RWPE2 (cell line): ENCODE data around the gene SEC61G.

Source experiments
- ATAC-seq: fragments of 200-7000 bp; cut with Tn5 transposase; 3 replicates; pipeline ENCODE4 v1.9.1; 2021; ENCODE audit warnings: low read depth
- DNase-seq: peaks from one replicate; pipeline ENCODE4 v3.0.0-alpha.2; 2020; ENCODE audit warnings: low spot score
- H3K27ac ChIP-seq: fragments of 450-650 bp; 2 replicates; pipeline ENCODE4 v1.5.1; 2017; ENCODE audit warnings: mild to moderate bottlenecking; ENCODE audit not compliant: poor library complexity, severe bottlenecking
- H3K27me3 ChIP-seq: fragments of 250-450 bp; sonication (Bioruptor Pico); 2 replicates; pipeline ENCODE4 v1.5.1; 2021; ENCODE audit warnings: mild to moderate bottlenecking, moderate library complexity; ENCODE audit not compliant: insufficient read depth, poor library complexity, severe bottlenecking
- H3K36me3 ChIP-seq: fragments of 250-450 bp; sonication (Bioruptor Pico); 2 replicates; pipeline ENCODE4 v1.5.1; 2020; ENCODE audit warnings: low read depth, mild to moderate bottlenecking, moderate library complexity
- H3K4me1 ChIP-seq: fragments of 250-450 bp; sonication (Bioruptor Pico); 2 replicates; pipeline ENCODE4 v1.5.1; 2021; ENCODE audit warnings: mild to moderate bottlenecking, moderate library complexity; ENCODE audit not compliant: insufficient read depth, poor library complexity, severe bottlenecking
- H3K4me3 ChIP-seq: fragments of 250-450 bp; sonication (Bioruptor Pico); 2 replicates; pipeline ENCODE4 v1.5.1; 2021; ENCODE audit warnings: mild to moderate bottlenecking, moderate library complexity; ENCODE audit not compliant: severe bottlenecking
- H3K9me3 ChIP-seq: fragments of 250-450 bp; sonication (Bioruptor Pico); 2 replicates; pipeline ENCODE4 v1.5.1; 2021; ENCODE audit warnings: mild to moderate bottlenecking, moderate library complexity; ENCODE audit not compliant: severe bottlenecking
- TF ChIP-seq, protein P1 (sequence below): fragments of 450-650 bp; IDR thresholded peaks from one replicate; pipeline ENCODE4 v1.5.1; 2017; ENCODE audit warnings: mild to moderate bottlenecking, moderate library complexity; ENCODE audit not compliant: poor library complexity, severe bottlenecking

Gene SEC61G

DNA sequence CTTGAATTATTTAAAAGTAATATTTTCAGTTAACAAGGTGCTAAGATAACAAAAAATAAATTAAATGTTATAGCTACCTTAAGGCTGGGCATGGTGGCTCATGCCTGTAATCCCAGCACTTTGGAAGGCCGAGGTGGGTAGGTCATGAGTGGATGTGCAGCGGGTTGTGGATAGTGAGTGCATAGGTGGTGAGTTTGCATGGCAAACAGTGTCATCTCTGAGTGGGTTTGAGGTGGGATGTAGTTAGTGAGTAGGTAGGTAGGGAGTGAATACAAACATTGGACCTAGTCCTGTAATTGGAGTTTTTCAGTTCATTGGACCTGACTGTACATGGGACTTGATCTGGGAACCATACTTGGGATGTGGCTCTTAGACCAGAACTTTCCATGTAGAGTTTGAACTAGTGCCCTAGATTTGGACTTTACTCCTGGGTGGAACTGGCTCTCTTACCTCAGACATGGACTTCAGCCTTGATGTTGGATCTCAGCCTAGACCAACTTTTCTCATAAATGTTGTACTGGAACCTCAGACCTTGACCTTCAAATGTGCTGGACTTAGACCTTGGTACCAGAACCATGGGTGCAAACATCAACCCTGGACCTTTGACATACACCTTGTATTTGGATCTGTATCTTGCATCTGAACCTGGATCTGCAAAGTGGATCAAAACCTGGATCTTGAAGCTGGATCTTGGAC lies 47.0 kb downstream of the SEC61G start:
- no peak overlapping the region for H3K4me3 ChIP-seq
- no peaks in the 10 kb centered on the region for H3K4me1 ChIP-seq
- H3K36me3 ChIP-seq = no peaks in the 10 kb centered on the region
- no peak overlapping the region for H3K27ac ChIP-seq
- TF ChIP-seq, protein P1, sequence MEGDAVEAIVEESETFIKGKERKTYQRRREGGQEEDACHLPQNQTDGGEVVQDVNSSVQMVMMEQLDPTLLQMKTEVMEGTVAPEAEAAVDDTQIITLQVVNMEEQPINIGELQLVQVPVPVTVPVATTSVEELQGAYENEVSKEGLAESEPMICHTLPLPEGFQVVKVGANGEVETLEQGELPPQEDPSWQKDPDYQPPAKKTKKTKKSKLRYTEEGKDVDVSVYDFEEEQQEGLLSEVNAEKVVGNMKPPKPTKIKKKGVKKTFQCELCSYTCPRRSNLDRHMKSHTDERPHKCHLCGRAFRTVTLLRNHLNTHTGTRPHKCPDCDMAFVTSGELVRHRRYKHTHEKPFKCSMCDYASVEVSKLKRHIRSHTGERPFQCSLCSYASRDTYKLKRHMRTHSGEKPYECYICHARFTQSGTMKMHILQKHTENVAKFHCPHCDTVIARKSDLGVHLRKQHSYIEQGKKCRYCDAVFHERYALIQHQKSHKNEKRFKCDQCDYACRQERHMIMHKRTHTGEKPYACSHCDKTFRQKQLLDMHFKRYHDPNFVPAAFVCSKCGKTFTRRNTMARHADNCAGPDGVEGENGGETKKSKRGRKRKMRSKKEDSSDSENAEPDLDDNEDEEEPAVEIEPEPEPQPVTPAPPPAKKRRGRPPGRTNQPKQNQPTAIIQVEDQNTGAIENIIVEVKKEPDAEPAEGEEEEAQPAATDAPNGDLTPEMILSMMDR = no peak
- no peak for ATAC-seq
- H3K27me3 ChIP-seq = peaks cover 7% of the 10 kb centered on the region
- no peaks in the 10 kb centered on the region for H3K9me3 ChIP-seq
- DNase-seq = no peak

DNA sequence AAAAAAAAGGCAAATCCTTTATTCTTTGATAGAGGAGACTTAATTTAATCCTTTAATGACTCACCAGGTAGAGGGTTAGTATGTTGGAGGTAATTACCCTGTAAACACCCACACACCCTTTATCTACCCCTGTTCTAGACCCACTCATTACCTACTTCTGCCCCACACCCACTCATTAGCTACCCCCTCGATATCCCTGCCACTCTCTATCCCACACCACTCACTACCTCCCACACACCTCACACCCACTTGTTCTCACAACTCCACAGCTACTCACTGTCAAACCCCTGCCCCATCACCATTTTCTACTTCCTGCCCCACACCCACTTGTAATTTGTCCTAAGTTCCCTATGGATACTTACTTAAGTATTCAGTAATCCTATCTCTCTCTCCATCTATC lies 49.7 kb downstream of the SEC61G start:
- Histone ChIP-seq H3K4me1 (no peaks in the 10 kb centered on the region), H3K27ac (no peak overlapping the region), H3K36me3 (no peaks in the 10 kb centered on the region), H3K27me3 (peaks cover 7% of the 10 kb centered on the region), H3K9me3 (peaks cover 2% of the 10 kb centered on the region), H3K4me3 (no peak overlapping the region)
- no peak for ATAC-seq
- TF ChIP-seq, protein P1 = no peak
- DNase-seq = no peak

DNA sequence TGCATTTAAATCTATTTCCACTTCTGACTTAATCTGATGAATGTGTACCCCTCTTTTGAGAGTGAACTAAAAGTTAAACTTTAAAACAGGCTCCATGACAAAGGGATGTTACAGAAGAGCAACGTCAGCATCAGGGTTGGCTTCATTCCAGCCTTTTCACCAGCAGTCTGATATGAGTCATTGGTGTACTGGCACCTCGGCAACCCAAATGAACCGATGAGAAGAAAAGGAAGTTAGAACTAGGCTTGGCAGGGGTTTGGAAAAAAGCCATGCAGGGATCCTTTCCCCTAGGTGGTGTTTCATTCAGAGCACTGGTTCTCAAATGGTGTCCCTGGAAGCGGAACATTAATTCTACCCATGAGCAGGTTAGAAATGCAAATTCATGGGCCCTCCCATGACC lies 53.6 kb downstream of the SEC61G start:
- TF ChIP-seq, protein P1 = no peak
- peak; percentile 91 for ATAC-seq
- Histone ChIP-seq H3K27ac (no peak overlapping the region), H3K36me3 (no peaks in the 10 kb centered on the region), H3K4me3 (no peak overlapping the region), H3K27me3 (no peaks in the 10 kb centered on the region), H3K4me1 (no peaks in the 10 kb centered on the region), H3K9me3 (peaks cover 2% of the 10 kb centered on the region)
- DNase-seq = no peak

DNA sequence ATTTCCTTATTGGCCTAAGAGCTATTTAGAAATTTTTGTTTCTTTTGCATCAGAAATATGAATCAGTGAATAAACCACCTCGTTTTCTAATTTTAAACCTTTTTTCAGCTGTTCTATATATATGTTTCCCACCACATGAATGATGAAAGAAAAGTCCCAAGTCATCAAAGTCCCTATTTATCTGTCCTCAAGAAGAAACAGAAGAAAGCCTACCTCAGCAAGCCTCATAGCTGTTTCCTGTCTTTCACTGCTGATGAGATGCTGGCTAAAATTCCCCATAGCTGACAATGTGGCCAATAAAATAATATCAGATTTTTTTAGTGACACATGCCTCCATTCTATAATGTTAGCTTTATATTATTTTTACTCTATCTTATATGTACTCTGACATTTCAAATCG lies 54.2 kb downstream of the SEC61G start:
- no peaks in the 10 kb centered on the region for H3K36me3 ChIP-seq
- H3K27ac ChIP-seq = no peak overlapping the region
- no peak for ATAC-seq
- H3K27me3 ChIP-seq = no peaks in the 10 kb centered on the region
- H3K9me3 ChIP-seq = peaks cover 2% of the 10 kb centered on the region
- DNase-seq = no peak
- no peaks in the 10 kb centered on the region for H3K4me1 ChIP-seq
- TF ChIP-seq, protein P1 = no peak
- H3K4me3 ChIP-seq = no peak overlapping the region
